ENCODE results near the gene ATF7. TPM values are rescaled to one million over a fixed set of nuclear protein-coding genes. Genes with fewer than 3 reads are reported as not detected.

ATF7 gene
- total RNA-seq, 2 donors from 2014 or later: 22.7 to 25.3 TPM

GRCh38 chr12:53539526-53539925, 86.7 kb downstream of the ATF7 start:
- ATAC-seq (no peak), DNase-seq (no peak)

GRCh38 chr12:53538209-53538689, 87.9 kb downstream of the ATF7 start:
- Mint-ChIP-seq H3K4me3 (no peak overlapping the region), H3K27me3 (no peaks in the 10 kb centered on the region), H3K27ac (no peak overlapping the region), H3K4me1 (peaks cover 2% of the 10 kb centered on the region), H3K36me3 (ENCODE audit: low read depth) (peaks cover 6% of the 10 kb centered on the region)
- DNase-seq (no peak), ATAC-seq (no peak)
- no peaks in the 10 kb centered on the region for H3K9me3 ChIP-seq (ENCODE audit: control insufficient read depth, low read length, poor library complexity, severe bottlenecking)

More at GRCh38 chr12:53539526-53539925, 86.7 kb downstream of the ATF7 start:
- no peaks in the 10 kb centered on the region for H3K9me3 ChIP-seq (ENCODE audit: control insufficient read depth, low read length, poor library complexity, severe bottlenecking)
- H3K4me3 Mint-ChIP-seq: no peak overlapping the region
- H3K27me3 Mint-ChIP-seq: no peaks in the 10 kb centered on the region
- H3K4me1 Mint-ChIP-seq: peaks cover 8% of the 10 kb centered on the region
- H3K36me3 Mint-ChIP-seq (ENCODE audit: low read depth): peaks cover 3% of the 10 kb centered on the region
- no peak overlapping the region for H3K27ac Mint-ChIP-seq

- DNase-seq (no peak), ATAC-seq (no peak)
- H3K36me3 Mint-ChIP-seq (ENCODE audit: low read depth): peaks cover 8% of the 10 kb centered on the region
Measured at GRCh38 chr12:53536962-53537361, 89.2 kb downstream of the ATF7 start.

GRCh38 chr12:53533471-53533870, 92.7 kb downstream of the ATF7 start:
- no peaks in the 10 kb centered on the region for H3K9me3 ChIP-seq (ENCODE audit: control insufficient read depth, low read length, poor library complexity, severe bottlenecking)
- no peaks in the 10 kb centered on the region for H3K27me3 Mint-ChIP-seq
- peaks cover 10% of the 10 kb centered on the region for H3K36me3 Mint-ChIP-seq (ENCODE audit: low read depth)
- no peak overlapping the region for H3K4me3 Mint-ChIP-seq
- peaks cover 2% of the 10 kb centered on the region for H3K4me1 Mint-ChIP-seq
- ATAC-seq (no peak), DNase-seq (no peak)
- H3K27ac Mint-ChIP-seq: no peak overlapping the region

More at GRCh38 chr12:53536962-53537361, 89.2 kb downstream of the ATF7 start:
- H3K9me3 ChIP-seq (ENCODE audit: control insufficient read depth, low read length, poor library complexity, severe bottlenecking): no peaks in the 10 kb centered on the region
- no peak overlapping the region for H3K4me3 Mint-ChIP-seq
- H3K27ac Mint-ChIP-seq: no peak overlapping the region
- no peaks in the 10 kb centered on the region for H3K27me3 Mint-ChIP-seq
- peaks cover 2% of the 10 kb centered on the region for H3K4me1 Mint-ChIP-seq

- Mint-ChIP-seq H3K27me3 (no peaks in the 10 kb centered on the region), H3K4me1 (peaks cover 2% of the 10 kb centered on the region), H3K4me3 (no peak overlapping the region), H3K36me3 (ENCODE audit: low read depth) (peaks cover 10% of the 10 kb centered on the region), H3K27ac (no peak overlapping the region)
- ATAC-seq: no peak
- H3K9me3 ChIP-seq (ENCODE audit: control insufficient read depth, low read length, poor library complexity, severe bottlenecking): no peaks in the 10 kb centered on the region
- DNase-seq: no peak
Measured at GRCh38 chr12:53532524-53533445, 93.4 kb downstream of the ATF7 start.

GRCh38 chr12:53532021-53532420, 94.2 kb downstream of the ATF7 start:
- no peak overlapping the region for H3K4me3 Mint-ChIP-seq
- ATAC-seq: no peak
- peaks cover 10% of the 10 kb centered on the region for H3K36me3 Mint-ChIP-seq (ENCODE audit: low read depth)
- no peak overlapping the region for H3K27ac Mint-ChIP-seq
- H3K9me3 ChIP-seq (ENCODE audit: control insufficient read depth, low read length, poor library complexity, severe bottlenecking): no peaks in the 10 kb centered on the region
- DNase-seq: no peak
- H3K4me1 Mint-ChIP-seq: peaks cover 2% of the 10 kb centered on the region
- no peaks in the 10 kb centered on the region for H3K27me3 Mint-ChIP-seq

- Mint-ChIP-seq H3K27ac (no peak overlapping the region), H3K4me1 (peaks cover 2% of the 10 kb centered on the region), H3K27me3 (no peaks in the 10 kb centered on the region), H3K36me3 (ENCODE audit: low read depth) (peaks cover 10% of the 10 kb centered on the region), H3K4me3 (no peak overlapping the region)
- no peak for DNase-seq
- no peak for ATAC-seq
- no peaks in the 10 kb centered on the region for H3K9me3 ChIP-seq (ENCODE audit: control insufficient read depth, low read length, poor library complexity, severe bottlenecking)
Measured at GRCh38 chr12:53530920-53531319, 95.3 kb downstream of the ATF7 start.

GRCh38 chr12:53530061-53530460, 96.1 kb downstream of the ATF7 start:
- Mint-ChIP-seq H3K4me1 (peaks cover 2% of the 10 kb centered on the region), H3K36me3 (ENCODE audit: low read depth) (peaks cover 8% of the 10 kb centered on the region), H3K4me3 (no peak overlapping the region), H3K27me3 (no peaks in the 10 kb centered on the region), H3K27ac (no peak overlapping the region)
- no peak for ATAC-seq
- no peaks in the 10 kb centered on the region for H3K9me3 ChIP-seq (ENCODE audit: control insufficient read depth, low read length, poor library complexity, severe bottlenecking)
- no peak for DNase-seq

GRCh38 chr12:53524476-53524875, 101.7 kb downstream of the ATF7 start:
- DNase-seq (no peak), ATAC-seq (no peak)
- no peaks in the 10 kb centered on the region for H3K9me3 ChIP-seq (ENCODE audit: control insufficient read depth, low read length, poor library complexity, severe bottlenecking)
- Mint-ChIP-seq H3K27me3 (no peaks in the 10 kb centered on the region), H3K36me3 (ENCODE audit: low read depth) (peaks cover 10% of the 10 kb centered on the region), H3K4me1 (peaks cover 6% of the 10 kb centered on the region), H3K27ac (no peak overlapping the region), H3K4me3 (no peak overlapping the region)

- H3K9me3 ChIP-seq (ENCODE audit: control insufficient read depth, low read length, poor library complexity, severe bottlenecking): no peaks in the 10 kb centered on the region
- Mint-ChIP-seq H3K27me3 (no peaks in the 10 kb centered on the region), H3K27ac (no peak overlapping the region), H3K4me3 (no peak overlapping the region), H3K4me1 (peaks cover 6% of the 10 kb centered on the region), H3K36me3 (ENCODE audit: low read depth) (peaks cover 10% of the 10 kb centered on the region)
- ATAC-seq (no peak), DNase-seq (no peak)
Measured at GRCh38 chr12:53523131-53523530, 103.1 kb downstream of the ATF7 start.

GRCh38 chr12:53518381-53518780, 107.8 kb downstream of the ATF7 start:
- ATAC-seq (no peak), DNase-seq (no peak)
- H3K27ac Mint-ChIP-seq: no peak overlapping the region
- H3K27me3 Mint-ChIP-seq: no peaks in the 10 kb centered on the region
- H3K9me3 ChIP-seq (ENCODE audit: control insufficient read depth, low read length, poor library complexity, severe bottlenecking): no peaks in the 10 kb centered on the region
- H3K36me3 Mint-ChIP-seq (ENCODE audit: low read depth): peaks cover 17% of the 10 kb centered on the region
- peaks cover 13% of the 10 kb centered on the region for H3K4me1 Mint-ChIP-seq
- no peak overlapping the region for H3K4me3 Mint-ChIP-seq

GRCh38 chr12:53516758-53517455, 109.3 kb downstream of the ATF7 start:
- Mint-ChIP-seq H3K4me1 (peaks cover 13% of the 10 kb centered on the region), H3K36me3 (ENCODE audit: low read depth) (peaks cover 17% of the 10 kb centered on the region), H3K27ac (no peak overlapping the region), H3K4me3 (no peak overlapping the region), H3K27me3 (no peaks in the 10 kb centered on the region)
- no peak for ATAC-seq
- H3K9me3 ChIP-seq (ENCODE audit: control insufficient read depth, low read length, poor library complexity, severe bottlenecking): no peaks in the 10 kb centered on the region
- no peak for DNase-seq

- peaks cover 9% of the 10 kb centered on the region for H3K36me3 Mint-ChIP-seq (ENCODE audit: low read depth)
- peaks cover 6% of the 10 kb centered on the region for H3K4me1 Mint-ChIP-seq
- H3K9me3 ChIP-seq (ENCODE audit: control insufficient read depth, low read length, poor library complexity, severe bottlenecking): no peaks in the 10 kb centered on the region
Measured at GRCh38 chr12:53515291-53515680, 110.9 kb downstream of the ATF7 start.

More at GRCh38 chr12:53515291-53515680, 110.9 kb downstream of the ATF7 start:
- DNase-seq (no peak), ATAC-seq (no peak)
- peak overlapping the region; percentile 59 for H3K27ac Mint-ChIP-seq
- no peak overlapping the region for H3K4me3 Mint-ChIP-seq
- H3K27me3 Mint-ChIP-seq: no peaks in the 10 kb centered on the region
